NCI-H146 (cell line): ENCODE data around the gene TAS2R40.
"Not testable (repeated sequence)": the region's sequence is repeated elsewhere in the genome, so short reads cannot be mapped to it uniquely, and the experiment has no call there.

ENCODE experiments used
- DNase-seq: peaks from one replicate; lab custom pipeline; 2025; lab: John Stamatoyannopoulos, UW

TAS2R40 gene

GRCh38 chr7:143250199-143250598 lies 28.4 kb downstream of the TAS2R40 start:
- no peak for DNase-seq

GRCh38 chr7:143250822-143251221 lies 29.0 kb downstream of the TAS2R40 start:
- no peak for DNase-seq

- DNase-seq = no peak
Measured at GRCh38 chr7:143252006-143252405, 30.2 kb downstream of the TAS2R40 start.

- no peak for DNase-seq
Measured at GRCh38 chr7:143255564-143255963, 33.7 kb downstream of the TAS2R40 start.

- no peak for DNase-seq
Measured at GRCh38 chr7:143256325-143256724, 34.5 kb downstream of the TAS2R40 start.

GRCh38 chr7:143256932-143257331 lies 35.1 kb downstream of the TAS2R40 start:
- no peak for DNase-seq

- DNase-seq = no peak
Measured at GRCh38 chr7:143257501-143257900, 35.7 kb downstream of the TAS2R40 start.

- DNase-seq = no peak
Measured at GRCh38 chr7:143258831-143259230, 37.0 kb downstream of the TAS2R40 start.

- DNase-seq = no peak
Measured at GRCh38 chr7:143259765-143260164, 37.9 kb downstream of the TAS2R40 start.

- no peak for DNase-seq
Measured at GRCh38 chr7:143261901-143262300, 40.1 kb downstream of the TAS2R40 start.

- peak; percentile 68 for DNase-seq
Measured at GRCh38 chr7:143263266-143264195, 41.7 kb downstream of the TAS2R40 start, which contains the start of gene GSTK1. Gene GSTK1 (plus strand): TSS chr7:143263441. CDS start chr7:143263514, 73 bp downstream.

GRCh38 chr7:143264196-143264568 lies 42.3 kb downstream of the TAS2R40 start:
- DNase-seq = not testable (repeated sequence)

GRCh38 chr7:143265017-143265693 lies 43.3 kb downstream of the TAS2R40 start:
- no peak for DNase-seq

- no peak for DNase-seq
Measured at GRCh38 chr7:143269251-143269650, 47.4 kb downstream of the TAS2R40 start.

GRCh38 chr7:143271240-143271639 lies 49.4 kb downstream of the TAS2R40 start:
- DNase-seq = no peak
